Mammary epithelial cell (primary cell): Measurements from ENCODE around the gene ADGRV1.

Experiments used
- CTCF ChIP-seq, 2 donors: IDR thresholded peaks in 1 of 2; conservative IDR thresholded peaks in 1 of 2; 2 replicates each; pipeline ENCODE4 v1.5.1; 2011 to 2012; ENCODE audit warnings: inconsistent platforms in 2 of 2, low read length in 2 of 2, mild to moderate bottlenecking in 2 of 2, control low read depth in 1 of 2, low read depth in 1 of 2; ENCODE audit not compliant: insufficient read depth in 1 of 2; ENCODE audit errors: extremely low read depth in 1 of 2
- EZH2 ChIP-seq: IDR thresholded peaks from 2 replicates; pipeline ENCODE4 v1.6.1; 2012; ENCODE audit warnings: low read length, inconsistent platforms, borderline replicate concordance

GRCh38 chr5:90877049-90877448 is 318.5 kb downstream of the ADGRV1 start:
- TF ChIP-seq CTCF (conservative IDR thresholded peaks at IDR 0.05 in 1 of 2, IDR thresholded peaks at IDR 0.05 in 1 of 2; ENCODE audit: extremely low read depth in 1 of 2, insufficient read depth in 1 of 2, low read depth in 1 of 2, low read length in 2 of 2) = no peak
- TF ChIP-seq EZH2 = no peak
